ENCODE data around the gene STAC.

The STAC gene

GRCh38 chr3:36399933-36400332 is 19.6 kb downstream of the STAC start:
- no peak for TF ChIP-seq EZH2phosphoT487 (IDR thresholded peaks at IDR 0.05; ENCODE audit: borderline replicate concordance, low read length)
- TF ChIP-seq, protein P1, sequence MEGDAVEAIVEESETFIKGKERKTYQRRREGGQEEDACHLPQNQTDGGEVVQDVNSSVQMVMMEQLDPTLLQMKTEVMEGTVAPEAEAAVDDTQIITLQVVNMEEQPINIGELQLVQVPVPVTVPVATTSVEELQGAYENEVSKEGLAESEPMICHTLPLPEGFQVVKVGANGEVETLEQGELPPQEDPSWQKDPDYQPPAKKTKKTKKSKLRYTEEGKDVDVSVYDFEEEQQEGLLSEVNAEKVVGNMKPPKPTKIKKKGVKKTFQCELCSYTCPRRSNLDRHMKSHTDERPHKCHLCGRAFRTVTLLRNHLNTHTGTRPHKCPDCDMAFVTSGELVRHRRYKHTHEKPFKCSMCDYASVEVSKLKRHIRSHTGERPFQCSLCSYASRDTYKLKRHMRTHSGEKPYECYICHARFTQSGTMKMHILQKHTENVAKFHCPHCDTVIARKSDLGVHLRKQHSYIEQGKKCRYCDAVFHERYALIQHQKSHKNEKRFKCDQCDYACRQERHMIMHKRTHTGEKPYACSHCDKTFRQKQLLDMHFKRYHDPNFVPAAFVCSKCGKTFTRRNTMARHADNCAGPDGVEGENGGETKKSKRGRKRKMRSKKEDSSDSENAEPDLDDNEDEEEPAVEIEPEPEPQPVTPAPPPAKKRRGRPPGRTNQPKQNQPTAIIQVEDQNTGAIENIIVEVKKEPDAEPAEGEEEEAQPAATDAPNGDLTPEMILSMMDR (IDR thresholded peaks at IDR 0.05; ENCODE audit: low read depth, low read length, poor library complexity, severe bottlenecking), result no peak
- Histone ChIP-seq H3K79me2 (ENCODE audit: control insufficient read depth, low read length) (no peaks in the 10 kb centered on the region), H3K4me1 (ENCODE audit: control insufficient read depth, low read length) (no peaks in the 10 kb centered on the region), H3K36me3 (ENCODE audit: control insufficient read depth, low read length) (no peaks in the 10 kb centered on the region), H3K4me2 (ENCODE audit: low read length) (no peak overlapping the region), H4K20me1 (ENCODE audit: control insufficient read depth, insufficient read depth, low read depth, low read length) (no peaks in the 10 kb centered on the region), H3K9me2 (replicated peaks; ENCODE audit: control insufficient read depth, low read length) (no peaks in the 10 kb centered on the region), H3K27ac (ENCODE audit: low read depth, low read length) (no peak overlapping the region), H3K27me3 (ENCODE audit: control insufficient read depth, low read length) (no peaks in the 10 kb centered on the region), H3F3A (ENCODE audit: control insufficient read depth, insufficient read depth) (no peaks in the 10 kb centered on the region), H3K9me3 (ENCODE audit: control insufficient read depth, insufficient read depth, low read length) (no peaks in the 10 kb centered on the region), H3K4me3 (ENCODE audit: low read length) (no peak overlapping the region)

DNA sequence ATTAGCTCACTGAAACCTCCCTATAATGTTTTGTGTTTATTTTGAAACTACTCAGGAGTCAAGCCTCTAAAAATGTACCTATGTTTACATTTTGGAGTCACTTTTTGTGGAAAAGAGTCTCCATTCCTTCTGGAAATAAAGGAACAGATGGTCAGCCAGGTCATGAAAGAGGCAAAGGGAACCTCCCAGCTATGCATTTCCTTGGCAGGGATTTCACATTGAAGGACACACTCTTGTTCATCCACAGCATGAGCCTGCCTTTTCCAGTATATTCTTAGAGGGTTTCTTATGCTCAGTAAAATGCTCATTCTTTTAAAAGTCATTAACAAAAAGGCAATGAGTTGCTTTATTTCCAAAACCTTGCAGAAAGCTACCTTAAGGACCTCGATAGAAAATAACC is 20.8 kb downstream of the STAC start:
- H4K20me1 ChIP-seq (ENCODE audit: control insufficient read depth, insufficient read depth, low read depth, low read length), result no peaks in the 10 kb centered on the region
- no peak overlapping the region for H3K4me2 ChIP-seq (ENCODE audit: low read length)
- TF ChIP-seq, protein P1 (IDR thresholded peaks at IDR 0.05; ENCODE audit: low read depth, low read length, poor library complexity, severe bottlenecking), result no peak
- TF ChIP-seq EZH2phosphoT487 (IDR thresholded peaks at IDR 0.05; ENCODE audit: borderline replicate concordance, low read length), result no peak
- H3K4me1 ChIP-seq (ENCODE audit: control insufficient read depth, low read length), result no peaks in the 10 kb centered on the region
- no peaks in the 10 kb centered on the region for H3K9me2 ChIP-seq (replicated peaks; ENCODE audit: control insufficient read depth, low read length)
- H3K9me3 ChIP-seq (ENCODE audit: control insufficient read depth, insufficient read depth, low read length), result no peaks in the 10 kb centered on the region
- H3K27me3 ChIP-seq (ENCODE audit: control insufficient read depth, low read length), result no peaks in the 10 kb centered on the region
- no peaks in the 10 kb centered on the region for H3K36me3 ChIP-seq (ENCODE audit: control insufficient read depth, low read length)
- H3K4me3 ChIP-seq (ENCODE audit: low read length), result no peak overlapping the region
- no peak overlapping the region for H3K27ac ChIP-seq (ENCODE audit: low read depth, low read length)
- no peaks in the 10 kb centered on the region for H3F3A ChIP-seq (ENCODE audit: control insufficient read depth, insufficient read depth)
- H3K79me2 ChIP-seq (ENCODE audit: control insufficient read depth, low read length), result no peaks in the 10 kb centered on the region

- H3F3A ChIP-seq (ENCODE audit: control insufficient read depth, insufficient read depth), result no peaks in the 10 kb centered on the region
- H3K27ac ChIP-seq (ENCODE audit: low read depth, low read length), result no peak overlapping the region
- TF ChIP-seq, protein P1 (IDR thresholded peaks at IDR 0.05; ENCODE audit: low read depth, low read length, poor library complexity, severe bottlenecking), result no peak
- no peak for TF ChIP-seq EZH2phosphoT487 (IDR thresholded peaks at IDR 0.05; ENCODE audit: borderline replicate concordance, low read length)
- H4K20me1 ChIP-seq (ENCODE audit: control insufficient read depth, insufficient read depth, low read depth, low read length), result no peaks in the 10 kb centered on the region
- no peaks in the 10 kb centered on the region for H3K36me3 ChIP-seq (ENCODE audit: control insufficient read depth, low read length)
- no peaks in the 10 kb centered on the region for H3K9me3 ChIP-seq (ENCODE audit: control insufficient read depth, insufficient read depth, low read length)
- no peak overlapping the region for H3K4me2 ChIP-seq (ENCODE audit: low read length)
- no peak overlapping the region for H3K4me3 ChIP-seq (ENCODE audit: low read length)
- no peaks in the 10 kb centered on the region for H3K4me1 ChIP-seq (ENCODE audit: control insufficient read depth, low read length)
- H3K79me2 ChIP-seq (ENCODE audit: control insufficient read depth, low read length), result no peaks in the 10 kb centered on the region
- H3K27me3 ChIP-seq (ENCODE audit: control insufficient read depth, low read length), result no peaks in the 10 kb centered on the region
- no peaks in the 10 kb centered on the region for H3K9me2 ChIP-seq (replicated peaks; ENCODE audit: control insufficient read depth, low read length)
Observed at GRCh38 chr3:36403661-36404060, 23.4 kb downstream of the STAC start.

DNA sequence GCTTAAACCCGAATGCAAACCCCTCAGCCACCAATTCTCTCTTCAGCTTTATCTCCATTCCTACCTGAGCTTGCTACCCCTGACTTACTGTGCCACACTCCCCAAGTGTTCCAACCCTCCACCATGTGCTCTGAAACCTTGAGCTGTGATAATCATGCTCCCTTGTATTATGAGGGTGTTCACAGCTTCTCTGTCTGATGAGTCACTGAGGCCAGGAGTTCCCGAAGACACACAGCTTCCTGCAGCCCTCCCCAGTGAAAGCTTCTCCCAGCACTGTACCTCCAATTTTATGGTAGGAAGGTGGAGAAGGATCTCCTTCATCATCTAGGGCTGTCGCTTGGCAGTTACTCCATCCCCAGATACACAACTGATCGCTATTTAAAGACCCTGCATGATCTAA is 24.9 kb downstream of the STAC start:
- Histone ChIP-seq H3K27me3 (ENCODE audit: control insufficient read depth, low read length) (no peaks in the 10 kb centered on the region), H3K79me2 (ENCODE audit: control insufficient read depth, low read length) (no peaks in the 10 kb centered on the region), H3F3A (ENCODE audit: control insufficient read depth, insufficient read depth) (no peaks in the 10 kb centered on the region), H3K4me1 (ENCODE audit: control insufficient read depth, low read length) (no peaks in the 10 kb centered on the region), H3K4me2 (ENCODE audit: low read length) (no peak overlapping the region), H3K9me2 (replicated peaks; ENCODE audit: control insufficient read depth, low read length) (no peaks in the 10 kb centered on the region), H3K36me3 (ENCODE audit: control insufficient read depth, low read length) (no peaks in the 10 kb centered on the region), H4K20me1 (ENCODE audit: control insufficient read depth, insufficient read depth, low read depth, low read length) (no peaks in the 10 kb centered on the region), H3K4me3 (ENCODE audit: low read length) (no peak overlapping the region), H3K9me3 (ENCODE audit: control insufficient read depth, insufficient read depth, low read length) (no peaks in the 10 kb centered on the region), H3K27ac (ENCODE audit: low read depth, low read length) (no peak overlapping the region)
- TF ChIP-seq, protein P1 (IDR thresholded peaks at IDR 0.05; ENCODE audit: low read depth, low read length, poor library complexity, severe bottlenecking), result no peak
- TF ChIP-seq EZH2phosphoT487 (IDR thresholded peaks at IDR 0.05; ENCODE audit: borderline replicate concordance, low read length), result no peak

All from DOHH2 (cell line).